ENCODE results near the gene FAM117A. TPM values are rescaled to one million over a fixed set of nuclear protein-coding genes. Genes with fewer than 3 reads are reported as not detected.

The FAM117A gene
- total and polyA plus RNA-seq, 10 of the 15 experiments (the other 5 are each of a cell fraction or from before 2014, with no cell fraction given): 2.1 to 29.6 (median 20.0) TPM

DNA sequence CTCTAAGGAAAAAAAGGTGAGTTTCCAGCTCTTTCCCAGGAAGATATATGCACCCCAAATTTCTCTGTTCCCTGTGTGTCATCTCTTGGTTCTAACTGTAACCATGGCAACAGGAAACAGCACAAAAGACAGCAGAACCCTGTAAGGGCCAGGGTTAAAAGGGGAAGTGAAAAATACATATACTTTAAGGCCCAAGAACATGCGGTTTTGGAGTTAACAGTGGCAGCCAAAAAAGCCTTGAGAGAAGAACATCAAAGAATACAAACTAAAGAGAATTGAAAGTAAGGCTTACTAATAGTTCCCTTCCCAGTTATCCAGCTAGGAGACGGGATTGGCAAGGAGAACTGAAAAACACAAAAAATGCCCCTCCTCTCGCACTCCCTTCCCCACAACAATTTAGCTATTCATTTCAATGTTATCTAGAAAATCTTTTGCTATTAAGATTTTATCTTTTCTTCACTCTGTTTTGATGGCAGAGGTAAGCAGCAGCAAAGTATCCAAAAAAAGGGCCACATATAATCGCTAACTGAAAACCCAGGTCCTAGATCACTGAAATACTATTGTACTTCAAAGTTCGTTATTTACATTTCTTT is 87.6 kb downstream of the FAM117A start (continued):
- TF ChIP-seq POLR2A (IDR thresholded peaks at IDR 0.05; ENCODE audit: low read depth, low read length) (no peak), LARP7 (IDR thresholded peaks at IDR 0.05) (no peak), FOXK2 (IDR thresholded peaks at IDR 0.05) (no peak), BRCA1 (IDR thresholded peaks at IDR 0.05; ENCODE audit: low read depth, low read length) (no peak), TARDBP (IDR thresholded peaks at IDR 0.05; ENCODE audit: borderline replicate concordance) (no peak), ZNF592 (IDR thresholded peaks at IDR 0.05) (no peak), IRF4 (IDR thresholded peaks at IDR 0.05; ENCODE audit: low read depth, low read length) (peak; percentile 84), RAD21 (IDR thresholded peaks at IDR 0.05; ENCODE audit: insufficient read depth, low read depth, low read length) (no peak), HDAC2 (IDR thresholded peaks at IDR 0.05) (no peak), STAT1 (conservative IDR thresholded peaks at IDR 0.05) (no peak), ZNF217 (IDR thresholded peaks at IDR 0.05) (peak; percentile 50; the same call in 1 of the 2 replicates), MYB (IDR thresholded peaks at IDR 0.05; ENCODE audit: borderline replicate concordance, low read depth, low read length) (no peak), MYC (IDR thresholded peaks at IDR 0.05; ENCODE audit: insufficient read depth, insufficient read length, insufficient replicate concordance, low read length, severe bottlenecking) (no peak), PRDM15 (CRISPR knock-in tag; IDR thresholded peaks at IDR 0.05) (no peak), JUND (IDR thresholded peaks at IDR 0.05; ENCODE audit: low read depth, low read length) (no peak), PML (IDR thresholded peaks at IDR 0.05; ENCODE audit: low read length) (0 out of 2 replicates have a peak, but pooled peaks have one; percentile 31), KAT2A (conservative IDR thresholded peaks at IDR 0.05; ENCODE audit: control insufficient read depth, low read depth, low read length) (no peak), ZSCAN29 (IDR thresholded peaks at IDR 0.05) (no peak), ZNF24 (IDR thresholded peaks at IDR 0.05) (peak; percentile 48; the same call in 1 of the 2 replicates), CBX3 (IDR thresholded peaks at IDR 0.05; ENCODE audit: borderline replicate concordance, low read depth) (no peak), CREB1 (IDR thresholded peaks at IDR 0.05; ENCODE audit: low read depth) (no peak), ZNF207 (IDR thresholded peaks at IDR 0.05; ENCODE audit: borderline replicate concordance) (no peak; the same call in 1 of the 2 replicates)
- TF ChIP-seq, protein P1, sequence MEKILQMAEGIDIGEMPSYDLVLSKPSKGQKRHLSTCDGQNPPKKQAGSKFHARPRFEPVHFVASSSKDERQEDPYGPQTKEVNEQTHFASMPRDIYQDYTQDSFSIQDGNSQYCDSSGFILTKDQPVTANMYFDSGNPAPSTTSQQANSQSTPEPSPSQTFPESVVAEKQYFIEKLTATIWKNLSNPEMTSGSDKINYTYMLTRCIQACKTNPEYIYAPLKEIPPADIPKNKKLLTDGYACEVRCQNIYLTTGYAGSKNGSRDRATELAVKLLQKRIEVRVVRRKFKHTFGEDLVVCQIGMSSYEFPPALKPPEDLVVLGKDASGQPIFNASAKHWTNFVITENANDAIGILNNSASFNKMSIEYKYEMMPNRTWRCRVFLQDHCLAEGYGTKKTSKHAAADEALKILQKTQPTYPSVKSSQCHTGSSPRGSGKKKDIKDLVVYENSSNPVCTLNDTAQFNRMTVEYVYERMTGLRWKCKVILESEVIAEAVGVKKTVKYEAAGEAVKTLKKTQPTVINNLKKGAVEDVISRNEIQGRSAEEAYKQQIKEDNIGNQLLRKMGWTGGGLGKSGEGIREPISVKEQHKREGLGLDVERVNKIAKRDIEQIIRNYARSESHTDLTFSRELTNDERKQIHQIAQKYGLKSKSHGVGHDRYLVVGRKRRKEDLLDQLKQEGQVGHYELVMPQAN (conservative IDR thresholded peaks at IDR 0.05): peak; percentile 26; the same call in 1 of the 2 replicates

Measured in GM12878 (cell line).